Gastroesophageal sphincter (tissue), 3 donors: ENCODE measurements around the gene SGPP2.

ENCODE experiments used
- EP300 ChIP-seq: sonication (generic); formaldehyde crosslinking; IDR thresholded peaks from one replicate; pipeline ENCODE4 v1.6.1; 2017; ENCODE audit warnings: antibody characterized with exemption, mild to moderate bottlenecking
- POLR2A ChIP-seq, 2 donors: fragments of 450-650 bp; IDR thresholded peaks; one replicate each; pipeline ENCODE4 v1.6.1; 2017; ENCODE audit warnings: antibody characterized with exemption in 2 of 2, mild to moderate bottlenecking in 2 of 2, moderate library complexity in 1 of 2
- POLR2AphosphoS5 ChIP-seq: sonication (generic); formaldehyde crosslinking; IDR thresholded peaks from one replicate; pipeline ENCODE4 v1.6.1; 2017; ENCODE audit warnings: antibody characterized with exemption
- TF ChIP-seq, protein P1 (sequence below), 4 experiments: fragments of 200-600 bp in 2 of 4; fragments of 450-650 bp in 2 of 4; sonication (generic) in 1 of 4; IDR thresholded peaks; one replicate each; pipeline ENCODE4 v1.5.1; 2017 to 2019; ENCODE audit warnings: antibody characterized with exemption in 4 of 4, mild to moderate bottlenecking in 2 of 4, moderate library complexity in 2 of 4

DNA sequence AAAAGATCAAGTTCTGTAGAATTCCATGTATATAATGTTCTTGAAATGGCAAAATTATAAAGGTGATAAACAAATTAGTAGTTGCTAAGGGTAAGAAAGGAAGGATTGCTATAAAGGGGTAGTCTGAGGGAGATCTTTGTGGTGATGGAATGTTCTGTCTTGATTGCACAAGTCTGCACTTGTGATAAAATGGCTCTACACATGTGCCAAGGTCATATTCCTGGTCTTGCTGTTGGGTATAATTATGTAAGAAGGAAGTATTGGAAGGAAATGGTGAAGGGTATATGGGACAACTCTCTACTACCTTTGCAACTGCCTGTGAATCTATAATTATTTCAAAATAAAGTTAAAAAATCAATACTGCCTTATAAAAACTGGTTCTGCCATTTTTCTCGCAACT is 15.3 kb downstream of the SGPP2 start:
- TF ChIP-seq, protein P1, sequence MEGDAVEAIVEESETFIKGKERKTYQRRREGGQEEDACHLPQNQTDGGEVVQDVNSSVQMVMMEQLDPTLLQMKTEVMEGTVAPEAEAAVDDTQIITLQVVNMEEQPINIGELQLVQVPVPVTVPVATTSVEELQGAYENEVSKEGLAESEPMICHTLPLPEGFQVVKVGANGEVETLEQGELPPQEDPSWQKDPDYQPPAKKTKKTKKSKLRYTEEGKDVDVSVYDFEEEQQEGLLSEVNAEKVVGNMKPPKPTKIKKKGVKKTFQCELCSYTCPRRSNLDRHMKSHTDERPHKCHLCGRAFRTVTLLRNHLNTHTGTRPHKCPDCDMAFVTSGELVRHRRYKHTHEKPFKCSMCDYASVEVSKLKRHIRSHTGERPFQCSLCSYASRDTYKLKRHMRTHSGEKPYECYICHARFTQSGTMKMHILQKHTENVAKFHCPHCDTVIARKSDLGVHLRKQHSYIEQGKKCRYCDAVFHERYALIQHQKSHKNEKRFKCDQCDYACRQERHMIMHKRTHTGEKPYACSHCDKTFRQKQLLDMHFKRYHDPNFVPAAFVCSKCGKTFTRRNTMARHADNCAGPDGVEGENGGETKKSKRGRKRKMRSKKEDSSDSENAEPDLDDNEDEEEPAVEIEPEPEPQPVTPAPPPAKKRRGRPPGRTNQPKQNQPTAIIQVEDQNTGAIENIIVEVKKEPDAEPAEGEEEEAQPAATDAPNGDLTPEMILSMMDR (IDR thresholded peaks at IDR 0.05) = no peak
- TF ChIP-seq POLR2A (IDR thresholded peaks at IDR 0.05) (no peak), EP300 (no peak), POLR2AphosphoS5 (no peak)
